CD14-positive monocyte (primary cell): ENCODE data around the gene SLC38A8. TPM values are rescaled to one million over a fixed set of nuclear protein-coding genes. Genes with fewer than 3 reads are reported as not detected.

ENCODE experiments used
- DNase-seq, 3 donors: peaks; one replicate each; pipeline ENCODE4 v3.0.0-alpha.2; 2011 to 2022
- H2AFZ ChIP-seq: 2 replicates; pipeline ENCODE4 v1.6.0; 2012; ENCODE audit warnings: mild to moderate bottlenecking, low read depth, low read length, inconsistent platforms; ENCODE audit not compliant: insufficient read depth, poor library complexity, severe bottlenecking
- H3K27ac ChIP-seq, 2 donors: 1 replicate in 1 of 2; 2 replicates in 1 of 2; pipeline ENCODE4 v1.5.1; 2012 to 2013; ENCODE audit warnings: low read length in 2 of 2, control low read depth in 1 of 2, inconsistent platforms in 1 of 2, low read depth in 1 of 2, mild to moderate bottlenecking in 1 of 2
- H3K27me3 ChIP-seq, 2 donors: one replicate each; pipeline versions ENCODE4 v1.6.0 to v1.6.1; 2011 to 2013; ENCODE audit warnings: low read length in 2 of 2; ENCODE audit not compliant: control insufficient read depth in 2 of 2, insufficient read depth in 2 of 2
- H3K36me3 ChIP-seq, 2 donors: replicated peaks in 1 of 2; 1 replicate in 1 of 2; 2 replicates in 1 of 2; pipeline versions ENCODE4 v1.5.1 to v1.6.1; 2012 to 2013; ENCODE audit warnings: low read length in 2 of 2, control low read depth in 1 of 2, inconsistent platforms in 1 of 2, mild to moderate bottlenecking in 1 of 2; ENCODE audit not compliant: insufficient read depth in 2 of 2, control insufficient read depth in 1 of 2
- H3K4me1 ChIP-seq, 2 donors: 1 replicate in 1 of 2; 2 replicates in 1 of 2; pipeline versions ENCODE4 v1.5.1 to v1.6.1; 2012 to 2013; ENCODE audit warnings: low read length in 2 of 2, control low read depth in 1 of 2, inconsistent platforms in 1 of 2, mild to moderate bottlenecking in 1 of 2, moderate library complexity in 1 of 2; ENCODE audit not compliant: insufficient read depth in 2 of 2, control insufficient read depth in 1 of 2
- H3K4me2 ChIP-seq: replicated peaks from 2 replicates; pipeline ENCODE3; 2012; ENCODE audit warnings: low read length, moderate library complexity, mild to moderate bottlenecking; ENCODE audit not compliant: poor library complexity, severe bottlenecking; ENCODE audit errors: extremely low read depth
- H3K4me3 ChIP-seq, 3 experiments: fragments of 200-600 bp in 1 of 3; sonication (generic) in 1 of 3; replicated peaks in 1 of 3; 1 replicate in 2 of 3; 2 replicates in 1 of 3; pipeline ENCODE4 v1.5.1; 2011 to 2013; ENCODE audit warnings: low read length in 3 of 3, mild to moderate bottlenecking in 3 of 3, control low read depth in 2 of 3, low read depth in 2 of 3, inconsistent platforms in 1 of 3, moderate library complexity in 1 of 3
- H3K79me2 ChIP-seq: 2 replicates; pipeline ENCODE4 v1.6.0; 2012; ENCODE audit warnings: mild to moderate bottlenecking, control low read depth, inconsistent platforms, low read length, moderate library complexity; ENCODE audit not compliant: insufficient read depth
- H3K9ac ChIP-seq: 2 replicates; pipeline ENCODE4 v1.6.0; 2017; ENCODE audit warnings: low read length, mild to moderate bottlenecking; ENCODE audit not compliant: insufficient read depth, poor library complexity, severe bottlenecking
- H3K9me3 ChIP-seq, 2 donors: replicated peaks in 1 of 2; 1 replicate in 1 of 2; 2 replicates in 1 of 2; pipeline versions ENCODE4 v1.5.1 to v1.6.1; 2012 to 2013; ENCODE audit warnings: low read length in 2 of 2, control low read depth in 1 of 2; ENCODE audit not compliant: control insufficient read depth in 1 of 2, insufficient read depth in 1 of 2
- H4K20me1 ChIP-seq: 2 replicates; pipeline ENCODE4 v1.6.0; 2012; ENCODE audit warnings: mild to moderate bottlenecking, low read length, control low read depth, moderate library complexity; ENCODE audit not compliant: insufficient read depth
- H3K27ac Mint-ChIP-seq, 7 donors: one replicate each; pipeline ENCODE4 v1.8.0; 2020; ENCODE audit warnings: mild to moderate bottlenecking in 7 of 7, mixed read lengths in 7 of 7, moderate library complexity in 6 of 7, inconsistent platforms in 2 of 7
- H3K27me3 Mint-ChIP-seq, 3 donors: one replicate each; pipeline ENCODE4 v1.8.0; 2021 to 2022; ENCODE audit warnings: low read depth in 3 of 3, mild to moderate bottlenecking in 3 of 3, mixed read lengths in 3 of 3, moderate library complexity in 3 of 3, inconsistent platforms in 1 of 3
- H3K36me3 Mint-ChIP-seq, 2 donors: one replicate each; pipeline ENCODE4 v1.8.0; 2020; ENCODE audit warnings: mixed read lengths in 2 of 2, inconsistent platforms in 1 of 2, mild to moderate bottlenecking in 1 of 2
- H3K4me1 Mint-ChIP-seq: one replicate; pipeline ENCODE4 v1.8.0; 2020; ENCODE audit warnings: mild to moderate bottlenecking, mixed read lengths
- H3K4me3 Mint-ChIP-seq, 2 donors: one replicate each; pipeline ENCODE4 v1.8.0; 2020; ENCODE audit warnings: mild to moderate bottlenecking in 2 of 2, mixed read lengths in 2 of 2, moderate library complexity in 1 of 2
- H3K9me3 Mint-ChIP-seq, 7 donors: one replicate each; pipeline ENCODE4 v1.8.0; 2020 to 2022; ENCODE audit warnings: mixed read lengths in 7 of 7, mild to moderate bottlenecking in 6 of 7, moderate library complexity in 6 of 7, inconsistent platforms in 2 of 7
- CTCF ChIP-seq: fragments of 200-600 bp; IDR thresholded peaks from one replicate; pipeline ENCODE4 v1.8.0; 2022; ENCODE audit warnings: antibody characterized with exemption, mild to moderate bottlenecking
- WGBS: methylation state at CpG from one replicate; pipeline ENCODE4 v1.1.5; 2013; ENCODE audit warnings: missing lambda C conversion rate; ENCODE audit not compliant: insufficient coverage; 5-methylcytosine and 5-hydroxymethylcytosine counted together
- intact Hi-C, 2 donors: fragments of 100-400 bp; cut with micrococcal nuclease; formaldehyde crosslinking; loops; one replicate each; pipeline versions ENCODE4 v1.15.0 to v1.15.1; 2023
- polyA plus RNA-seq, 3 donors: library from polyadenylated mRNA; depleted of rRNA in 1 of 3; unstranded in 2 of 3; stranded (reverse) in 1 of 3; fragments of 300-500 nt in 2 of 3; fragments of >200 nt in 1 of 3; fragmentation: Illumina TruSeq in 2 of 3; gene quantifications; 1 replicate in 2 of 3; 2 replicates in 1 of 3; pipeline ENCODE4 v1.2.3, GENCODE V29; 2012 to 2021

Gene SLC38A8
- polyA plus RNA-seq, 3 donors, result not detected

GRCh38 chr16:84000989-84001642 lies 41.5 kb downstream of the SLC38A8 start:
- Histone ChIP-seq H3K79me2 (no peaks in the 10 kb centered on the region), H4K20me1 (no peaks in the 10 kb centered on the region), H3K36me3 (no peaks in the 10 kb centered on the region), H3K4me1 (peaks cover 2% of the 10 kb centered on the region in 2 donors), H3K9ac (no peak overlapping the region), H2AFZ (no peak overlapping the region), H3K27ac (no peak overlapping the region), H3K4me3 (no peak overlapping the region), H3K27me3 (peaks cover 0 to 38% of the 10 kb centered on the region in 2 donors), H3K4me2 (no peak overlapping the region), H3K9me3 (no peaks in the 10 kb centered on the region)
- TF ChIP-seq CTCF, result no peak
- 84% methylated on average over 7 of the region's 13 CpGs for WGBS
- Mint-ChIP-seq H3K4me1 (peaks cover under 1% of the 10 kb centered on the region), H3K9me3 (peaks cover 0 to 3% (median under 1%) of the 10 kb centered on the region in 7 donors), H3K27ac (no peak overlapping the region), H3K27me3 (peaks cover 37 to 58% (median 41%) of the 10 kb centered on the region in 3 donors), H3K4me3 (no peak overlapping the region), H3K36me3 (peaks cover 0 to 5% of the 10 kb centered on the region in 2 donors)
- intact Hi-C loops, result no loop called here
- DNase-seq, result no peak

- DNase-seq, result no peak
- peaks cover 0 to 25% of the 10 kb centered on the region in 2 donors for H3K27me3 ChIP-seq
- peaks cover 27 to 51% (median 34%) of the 10 kb centered on the region in 3 donors for H3K27me3 Mint-ChIP-seq
Measured at GRCh38 chr16:83998091-83998490, 44.5 kb downstream of the SLC38A8 start.

More at GRCh38 chr16:83998091-83998490, 44.5 kb downstream of the SLC38A8 start:
- Histone ChIP-seq H3K79me2 (no peaks in the 10 kb centered on the region), H2AFZ (no peak overlapping the region), H3K27ac (no peak overlapping the region), H3K4me3 (no peak overlapping the region), H3K9me3 (no peaks in the 10 kb centered on the region), H3K4me1 (peaks cover 32% of the 10 kb centered on the region in 2 donors), H3K4me2 (no peak overlapping the region), H3K9ac (no peak overlapping the region), H3K36me3 (no peaks in the 10 kb centered on the region), H4K20me1 (no peaks in the 10 kb centered on the region)
- Mint-ChIP-seq H3K4me1 (peaks cover 29% of the 10 kb centered on the region), H3K36me3 (peaks cover 4 to 11% of the 10 kb centered on the region in 2 donors), H3K27ac (no peak overlapping the region), H3K9me3 (peaks cover 0 to 4% (median 2%) of the 10 kb centered on the region in 7 donors), H3K4me3 (no peak overlapping the region)
- intact Hi-C loops, result no loop called here
- no peak for TF ChIP-seq CTCF
- 91% methylated on average over 12 of the region's 13 CpGs for WGBS
